HepG2 (cell line): ENCODE results near the gene FAM83C. TPM values are rescaled to one million over a fixed set of nuclear protein-coding genes. Genes with fewer than 3 reads are reported as not detected.
A peak's percentile ranks its signal among the peaks of the same experiment; 100 is the strongest.

ENCODE experiments used
- ATAC-seq: fragments of 200-7000 bp; cut with Tn5 transposase; 3 replicates; pipeline ENCODE4 v1.9.1; 2020; ENCODE audit warnings: mild to moderate bottlenecking, moderate library complexity
- BruUV-seq: library from RNA; stranded (reverse); fragments of 400-500 nt; replicated peaks from 2 replicates; lab custom pipeline; 2021; lab: Mats Ljungman, UMichigan
- CTCF ChIA-PET: fragments of 300-600 bp; formaldehyde crosslinking; extraction: SDS; loops from one replicate; lab custom pipeline; 2021; ENCODE audit warnings: low total read pairs, inconsistent platforms, low intra/inter-chr PET ratio; lab: Yijun Ruan, JAX
- POLR2A ChIA-PET: fragments of 350-600 bp; sonication (Branson Sonifier 250); formaldehyde crosslinking; loops from one replicate; lab custom pipeline; 2020; ENCODE audit warnings: antibody characterized with exemption, inconsistent platforms; lab: Yijun Ruan, JAX
- DNase-seq: peaks from one replicate; pipeline ENCODE4 v3.0.0-alpha.2; 2015; ENCODE audit warnings: low spot score
- FAIRE-seq: peaks from 3 replicates; lab custom pipeline; 2011; peaks lifted over from hg19 to GRCh38; lab: Jason Lieb, UNC
- H2AFZ ChIP-seq: one replicate; pipeline ENCODE4 v1.6.1; 2011; ENCODE audit warnings: low read length, inconsistent platforms
- H3K27ac ChIP-seq: fragments of 300-600 bp; 3 replicates; pipeline ENCODE4 v1.8.0; 2011; ENCODE audit warnings: mixed run types, mild to moderate bottlenecking, mixed read lengths, low read length, inconsistent platforms; ENCODE audit not compliant: insufficient read depth; ENCODE audit errors: extremely low read length
- H3K27me3 ChIP-seq, 2 experiments: fragments of 200-600 bp in 1 of 2; 2 replicates in 1 of 2; 3 replicates in 1 of 2; pipeline versions ENCODE4 v1.6.0 to v1.8.0; 2011; ENCODE audit warnings: low read length in 2 of 2, mild to moderate bottlenecking in 2 of 2, moderate library complexity in 2 of 2, inconsistent platforms in 1 of 2; ENCODE audit not compliant: insufficient read depth in 2 of 2, control insufficient read depth in 1 of 2
- H3K36me3 ChIP-seq, 2 experiments: fragments of 200-600 bp in 1 of 2; replicated peaks in 1 of 2; 2 replicates in 1 of 2; 3 replicates in 1 of 2; pipeline versions ENCODE4 v1.5.1 to v1.8.0; 2011; ENCODE audit warnings: low read length in 2 of 2, inconsistent platforms in 1 of 2; ENCODE audit not compliant: insufficient read depth in 2 of 2, control insufficient read depth in 1 of 2
- H3K4me1 ChIP-seq: 2 replicates; pipeline ENCODE4 v1.5.1; 2012; ENCODE audit warnings: low read length, inconsistent platforms; ENCODE audit not compliant: insufficient read depth
- H3K4me2 ChIP-seq: 2 replicates; pipeline ENCODE4 v1.6.0; 2011; ENCODE audit warnings: low read depth, low read length, inconsistent platforms
- H3K4me3 ChIP-seq, 3 experiments: fragments of 200-600 bp in 1 of 3; sonication (generic), shearing (Covaris generic) in 1 of 3; replicated peaks in 1 of 3; 2 replicates each; pipeline ENCODE4 v1.5.1; 2011 to 2016; ENCODE audit warnings: low read length in 3 of 3, inconsistent platforms in 2 of 3, low read depth in 2 of 3, mild to moderate bottlenecking in 2 of 3, control low read depth in 1 of 3, mixed read lengths in 1 of 3; ENCODE audit not compliant: insufficient read depth in 1 of 3
- H3K79me2 ChIP-seq: one replicate; pipeline ENCODE4 v1.6.1; 2011; ENCODE audit warnings: low read length, inconsistent platforms; ENCODE audit not compliant: insufficient read depth
- H3K9ac ChIP-seq: 2 replicates; pipeline ENCODE4 v1.6.0; 2011; ENCODE audit warnings: mild to moderate bottlenecking, low read depth, low read length, inconsistent platforms; ENCODE audit not compliant: insufficient read depth
- H3K9me3 ChIP-seq: 2 replicates; pipeline ENCODE4 v1.5.1; 2012; ENCODE audit warnings: mild to moderate bottlenecking, low read length
- H4K20me1 ChIP-seq: 2 replicates; pipeline ENCODE4 v1.6.0; 2011; ENCODE audit warnings: inconsistent platforms, mild to moderate bottlenecking, low read length, moderate library complexity; ENCODE audit not compliant: insufficient read depth
- AGO1 ChIP-seq: fragments of 200-400 bp; formaldehyde crosslinking; IDR thresholded peaks from 2 replicates; pipeline ENCODE4 v1.6.1; 2017; ENCODE audit warnings: mild to moderate bottlenecking, low read depth, low read length, moderate library complexity; ENCODE audit not compliant: poor library complexity, severe bottlenecking
- CC2D1A ChIP-seq: sonication (generic); formaldehyde crosslinking; IDR thresholded peaks from 2 replicates; pipeline ENCODE4 v1.8.1; 2023; ENCODE audit warnings: mild to moderate bottlenecking, missing genetic modification reagents
- HMG20A ChIP-seq: IDR thresholded peaks from 2 replicates; pipeline ENCODE4 v1.6.1; 2016; ENCODE audit warnings: borderline replicate concordance
- IKZF4 ChIP-seq: sonication (generic); formaldehyde crosslinking; IDR thresholded peaks from 2 replicates; pipeline ENCODE4 v1.5.1; 2020; ENCODE audit warnings: borderline replicate concordance, mild to moderate bottlenecking, low read depth, missing genetic modification reagents; ENCODE audit errors: not compliant biosample characterization
- IRX3 ChIP-seq: sonication (generic); formaldehyde crosslinking; IDR thresholded peaks from 2 replicates; pipeline ENCODE4 v1.8.1; 2023; ENCODE audit warnings: mild to moderate bottlenecking, low read depth, missing genetic modification reagents, borderline replicate concordance
- ISL2 ChIP-seq: sonication (generic); formaldehyde crosslinking; IDR thresholded peaks from 2 replicates; pipeline ENCODE4 v1.5.0; 2020; ENCODE audit warnings: missing genetic modification reagents
- KLF11 ChIP-seq: IDR thresholded peaks from 2 replicates; pipeline ENCODE4 v1.6.1; 2016; ENCODE audit warnings: missing compliant biosample characterization
- NCOA1 ChIP-seq: sonication (generic); formaldehyde crosslinking; IDR thresholded peaks from 2 replicates; pipeline ENCODE4 v1.9.0; 2021; ENCODE audit warnings: missing genetic modification reagents
- NFIC ChIP-seq: IDR thresholded peaks from 2 replicates; pipeline ENCODE4 v1.6.1; 2012; ENCODE audit warnings: mild to moderate bottlenecking, low read length, inconsistent platforms
- NR2F2 ChIP-seq: IDR thresholded peaks from 2 replicates; pipeline ENCODE4 v1.6.1; 2012; ENCODE audit warnings: low read depth, inconsistent platforms, borderline replicate concordance
- PCBP2 ChIP-seq: fragments of 200-400 bp; formaldehyde crosslinking; optimal IDR thresholded peaks from 2 replicates; pipeline ENCODE3; 2018; ENCODE audit warnings: low read length, low read depth; ENCODE audit not compliant: poor library complexity, severe bottlenecking
- POLR2A ChIP-seq, 2 experiments: IDR thresholded peaks; 2 replicates each; pipeline ENCODE4 v1.6.1; 2011; ENCODE audit warnings: low read depth in 2 of 2, low read length in 2 of 2, mild to moderate bottlenecking in 1 of 2, moderate library complexity in 1 of 2; ENCODE audit not compliant: insufficient read depth in 1 of 2
- RBFOX2 ChIP-seq: fragments of 200-400 bp; formaldehyde crosslinking; IDR thresholded peaks from 2 replicates; pipeline ENCODE4 v1.6.1; 2017; ENCODE audit warnings: low read depth, mild to moderate bottlenecking, low read length
- SMYD3 ChIP-seq: sonication (generic); formaldehyde crosslinking; IDR thresholded peaks from 2 replicates; pipeline ENCODE4 v1.8.1; 2023; ENCODE audit warnings: mild to moderate bottlenecking, missing genetic modification reagents
- SOX13 ChIP-seq, 3 experiments: fragments of 450-650 bp in 1 of 3; sonication (generic) in 1 of 3; formaldehyde crosslinking in 1 of 3; IDR thresholded peaks in 2 of 3; conservative IDR thresholded peaks in 1 of 3; 2 replicates each; pipeline versions ENCODE4 v1.5.0 to v1.6.1; 2016 to 2020; ENCODE audit warnings: antibody characterized with exemption in 1 of 3, mild to moderate bottlenecking in 1 of 3, missing compliant biosample characterization in 1 of 3, missing genetic modification reagents in 1 of 3, moderate library complexity in 1 of 3
- SP1 ChIP-seq, 2 experiments: fragments of 450-650 bp in 1 of 2; sonication (generic) in 1 of 2; formaldehyde crosslinking in 1 of 2; IDR thresholded peaks; 2 replicates each; pipeline versions ENCODE4 v1.4.0 to v1.6.1; 2016 to 2020; ENCODE audit warnings: missing genetic modification reagents in 1 of 2
- SP5 ChIP-seq: IDR thresholded peaks from 2 replicates; pipeline ENCODE4 v1.6.1; 2016; ENCODE audit warnings: low read depth, borderline replicate concordance
- TBX2 ChIP-seq: sonication (generic); formaldehyde crosslinking; IDR thresholded peaks from 2 replicates; pipeline ENCODE4 v1.5.0; 2020; ENCODE audit warnings: missing genetic modification reagents, mild to moderate bottlenecking, borderline replicate concordance
- TCF12 ChIP-seq, 2 experiments: fragments of 450-650 bp in 1 of 2; sonication (generic) in 1 of 2; formaldehyde crosslinking in 1 of 2; IDR thresholded peaks; 2 replicates each; pipeline versions ENCODE4 v1.6.1 to v1.8.0; 2017 to 2022; ENCODE audit warnings: antibody characterized with exemption in 1 of 2, mild to moderate bottlenecking in 1 of 2, missing genetic modification reagents in 1 of 2, moderate library complexity in 1 of 2
- ZBTB7A ChIP-seq: sonication (generic); formaldehyde crosslinking; IDR thresholded peaks from 2 replicates; pipeline ENCODE4 v1.8.0; 2022; ENCODE audit warnings: mild to moderate bottlenecking, missing genetic modification reagents
- ZNF431 ChIP-seq: sonication (generic); formaldehyde crosslinking; IDR thresholded peaks from 2 replicates; pipeline ENCODE4 v1.9.0; 2022; ENCODE audit warnings: missing genetic modification reagents, low read depth, mild to moderate bottlenecking, borderline replicate concordance
- ZNF451 ChIP-seq: sonication (generic); formaldehyde crosslinking; IDR thresholded peaks from 2 replicates; pipeline ENCODE4 v1.5.0; 2020; ENCODE audit warnings: mild to moderate bottlenecking, missing genetic modification reagents
- ZNF550 ChIP-seq: sonication (generic); formaldehyde crosslinking; IDR thresholded peaks from 2 replicates; pipeline ENCODE4 v1.4.0; 2020; ENCODE audit warnings: mild to moderate bottlenecking, missing genetic modification reagents, borderline replicate concordance
- ZNF564 ChIP-seq: sonication (generic); formaldehyde crosslinking; IDR thresholded peaks from 2 replicates; pipeline ENCODE4 v1.8.1; 2023; ENCODE audit warnings: mild to moderate bottlenecking, missing genetic modification reagents
- ZNF768 ChIP-seq: sonication (generic); formaldehyde crosslinking; IDR thresholded peaks from 2 replicates; pipeline ENCODE4 v1.4.0; 2020; ENCODE audit warnings: missing genetic modification reagents
- WGBS: methylation state at CpG from one replicate; pipeline ENCODE4 v1.1.6; 2017; ENCODE audit warnings: low lambda C conversion rate; 5-methylcytosine and 5-hydroxymethylcytosine counted together
- in situ Hi-C: cut with HindIII; loops from 2 replicates; pipeline ENCODE4 v1.10.0; 2017; ENCODE audit warnings: low pct_unique_long_range_greater_than_20kb; ENCODE audit not compliant: extremely low pct_ligation_motif_present
- intact Hi-C: fragments of 100-400 bp; cut with micrococcal nuclease; formaldehyde crosslinking; loops from one replicate; pipeline ENCODE4 v1.10.0; 2022; ENCODE audit not compliant: unreplicated experiment
- polyA plus RNA-seq, 8 experiments: library from polyadenylated mRNA; depleted of rRNA in 3 of 8; stranded (reverse) in 7 of 8; unstranded in 1 of 8; fragments of >200 nt; fragmentation: Illumina TruSeq in 4 of 8; extraction: Trizol in 4 of 8; gene quantifications; 2 replicates each; pipeline versions ENCODE4 v1.2.1 to v1.2.3, GENCODE V29; 2011 to 2016; ENCODE audit warnings: low read depth in 4 of 8, missing spikeins in 1 of 8, mixed read lengths in 1 of 8; ENCODE audit not compliant: insufficient read depth in 1 of 8
- total RNA-seq, 5 experiments: library from RNA; depleted of rRNA; stranded (reverse); fragments of >200 nt; fragmentation: Illumina TruSeq; extraction: Trizol; gene quantifications; 2 replicates each; pipeline ENCODE4 v1.2.3, GENCODE V29; 2016; ENCODE audit warnings: low read depth in 1 of 5
- TF ChIP-seq, protein P1 (sequence below): sonication (generic); formaldehyde crosslinking; IDR thresholded peaks from 2 replicates; pipeline ENCODE4 v1.8.0; 2023; ENCODE audit warnings: mild to moderate bottlenecking, missing genetic modification reagents

FAM83C gene
- total and polyA plus RNA-seq, 2 of the 13 experiments (the other 11 are each of a cell fraction or from before 2014, with no cell fraction given) = 0.04 TPM; not detected in 1

DNA sequence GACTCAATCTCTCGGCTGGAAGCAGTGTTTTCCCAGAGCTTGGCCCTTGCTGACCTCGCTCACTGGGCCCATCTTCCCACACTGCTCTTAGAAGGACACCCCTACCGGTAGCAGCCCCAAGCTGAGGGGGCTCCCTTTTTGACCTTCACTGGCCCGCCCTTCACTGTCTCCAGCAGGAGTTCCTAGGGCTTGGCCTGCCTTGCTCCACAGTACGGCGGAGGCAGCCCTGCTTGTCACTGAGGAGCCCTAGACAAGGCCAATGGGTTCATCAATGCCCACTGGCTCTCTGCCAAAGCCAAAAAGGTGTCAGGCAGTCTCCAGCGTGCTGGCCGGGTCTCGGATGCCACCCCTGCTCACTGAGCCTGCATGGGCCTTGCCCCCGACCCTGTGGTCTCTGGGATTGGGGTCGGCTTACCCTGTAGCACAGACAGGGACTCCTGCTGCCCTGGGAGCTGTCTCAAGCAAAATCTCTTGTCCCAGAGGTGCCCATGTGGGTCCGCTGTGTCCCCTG, 16.4 kb downstream of the FAM83C start:
- H3K4me1 ChIP-seq = peaks cover 15% of the 10 kb centered on the region
- BruUV-seq = TSS peak; percentile 3
- H3K9me3 ChIP-seq = no peaks in the 10 kb centered on the region
- peaks cover 23% of the 10 kb centered on the region for H4K20me1 ChIP-seq
- H3K4me2 ChIP-seq = no peak overlapping the region
- ATAC-seq = peak; percentile 3
- H3K27ac ChIP-seq = no peak overlapping the region
- DNase-seq = no peak
- H3K36me3 ChIP-seq = peaks cover 29 to 41% of the 10 kb centered on the region in 2 experiments
- ChIA-PET CTCF (no interaction called here), POLR2A (interaction anchor here (0.8 to 8.8 kb wide), 4 partner anchors 8 to 450 kb away, joined by 3 to 80 read pairs (median 10); partner anchors contain the start of genes EIF6 and NCOA6)
- intact Hi-C loops (no loop called here), in situ Hi-C loops (no loop called here)
- FAIRE-seq = no peak
- no peaks in the 10 kb centered on the region for H3K27me3 ChIP-seq
- no peak overlapping the region for H3K4me3 ChIP-seq
- no peak overlapping the region for H3K9ac ChIP-seq
- peaks cover 6% of the 10 kb centered on the region for H3K79me2 ChIP-seq
- WGBS = 95% methylated on average over 12 of the region's 12 CpGs
- H2AFZ ChIP-seq = no peak overlapping the region
- TF ChIP-seq ZNF564 (CRISPR knock-in tag) (0 out of 2 replicates have a peak, but pooled peaks have one; percentile 32), NFIC (0 out of 2 replicates have a peak, but pooled peaks have one; percentile 16), SP1 (IDR thresholded peaks at IDR 0.05) (no peak), SP1 (CRISPR knock-in tag; IDR thresholded peaks at IDR 0.05) (no peak), ZNF431 (CRISPR knock-in tag) (no peak), HMG20A (CRISPR knock-in tag) (no peak), NCOA1 (CRISPR knock-in tag) (no peak), RBFOX2 (peak; percentile 52; the same call in 1 of the 2 replicates), SOX13 (IDR thresholded peaks at IDR 0.05) (no peak), SOX13 (CRISPR knock-in tag; conservative IDR thresholded peaks at IDR 0.05 in 1 of 2, IDR thresholded peaks at IDR 0.05 in 1 of 2) (no peak), SP5 (CRISPR knock-in tag) (no peak), ZBTB7A (0 out of 2 replicates have a peak, but pooled peaks have one; percentile 42), ZNF451 (CRISPR knock-in tag) (0 out of 2 replicates have a peak, but pooled peaks have one; percentile 17), NR2F2 (no peak), ZNF550 (CRISPR knock-in tag) (no peak), IKZF4 (CRISPR knock-in tag) (no peak), AGO1 (peak; percentile 72), IRX3 (CRISPR knock-in tag) (0 out of 2 replicates have a peak, but pooled peaks have one; percentile 61), SMYD3 (CRISPR knock-in tag) (no peak), ZNF768 (CRISPR knock-in tag) (peak; percentile 35; the same call in 1 of the 2 replicates), CC2D1A (no peak), PCBP2 (no peak), POLR2A (IDR thresholded peaks at IDR 0.05; ENCODE audit: insufficient read depth in 1 of 2, low read depth in 2 of 2, low read length in 2 of 2) (peak; percentile 15 to 60; a peak in 3 of 4 replicates), TCF12 (IDR thresholded peaks at IDR 0.05) (no peak), TCF12 (CRISPR knock-in tag; IDR thresholded peaks at IDR 0.05) (no peak), KLF11 (CRISPR knock-in tag) (no peak), ISL2 (CRISPR knock-in tag) (0 out of 2 replicates have a peak, but pooled peaks have one; percentile 30), TBX2 (peak; percentile 10; the same call in 1 of the 2 replicates)
- TF ChIP-seq, protein P1, sequence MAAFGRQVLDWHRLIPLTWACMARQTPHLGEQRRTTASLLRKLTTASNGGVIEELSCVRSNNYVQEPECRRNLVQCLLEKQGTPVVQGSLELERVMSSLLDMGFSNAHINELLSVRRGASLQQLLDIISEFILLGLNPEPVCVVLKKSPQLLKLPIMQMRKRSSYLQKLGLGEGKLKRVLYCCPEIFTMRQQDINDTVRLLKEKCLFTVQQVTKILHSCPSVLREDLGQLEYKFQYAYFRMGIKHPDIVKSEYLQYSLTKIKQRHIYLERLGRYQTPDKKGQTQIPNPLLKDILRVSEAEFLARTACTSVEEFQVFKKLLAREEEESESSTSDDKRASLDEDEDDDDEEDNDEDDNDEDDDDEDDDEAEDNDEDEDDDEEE = no peak
